ENCODE data around the gene BARX1. TPM values are rescaled to one million over a fixed set of nuclear protein-coding genes. Genes with fewer than 3 reads are reported as not detected.

BARX1 gene
- total RNA-seq, 1 donor from 2014 or later = not detected

- H3K4me1 ChIP-seq = peaks cover 73% of the 10 kb centered on the region
Observed at GRCh38 chr9:93955981-93956784, 1.0 kb upstream of the BARX1 start.

GRCh38 chr9:93954434-93955061 is 607 bp downstream of the BARX1 start:
- Histone ChIP-seq H3K36me3 (no peaks in the 10 kb centered on the region), H3K4me1 (peaks cover 69% of the 10 kb centered on the region), H3K27me3 (ENCODE audit: low read depth) (peaks cover 97% of the 10 kb centered on the region), H3K9me3 (replicated peaks) (no peaks in the 10 kb centered on the region), H3K4me3 (peak overlapping the region; percentile 45), H3K27ac (replicated peaks) (no peak overlapping the region)
- no peak for DNase-seq
- intact Hi-C loops (cut with micrococcal nuclease) = no loop called here
- no peak for TF ChIP-seq CTCF (IDR thresholded peaks at IDR 0.05; ENCODE audit: borderline replicate concordance)

More at GRCh38 chr9:93955981-93956784, 1.0 kb upstream of the BARX1 start:
- no peak for DNase-seq
- intact Hi-C loops (cut with micrococcal nuclease) = no loop called here
- no peaks in the 10 kb centered on the region for H3K36me3 ChIP-seq
- no peaks in the 10 kb centered on the region for H3K9me3 ChIP-seq (replicated peaks)
- TF ChIP-seq CTCF (IDR thresholded peaks at IDR 0.05; ENCODE audit: borderline replicate concordance) = no peak
- H3K4me3 ChIP-seq = peak overlapping the region; percentile 47
- peaks cover 97% of the 10 kb centered on the region for H3K27me3 ChIP-seq (ENCODE audit: low read depth)
- no peak overlapping the region for H3K27ac ChIP-seq (replicated peaks)

GRCh38 chr9:93953496-93954433 is 1.4 kb downstream of the BARX1 start:
- DNase-seq = no peak
- TF ChIP-seq CTCF (IDR thresholded peaks at IDR 0.05; ENCODE audit: borderline replicate concordance) = no peak
- no peak overlapping the region for H3K27ac ChIP-seq (replicated peaks)
- peaks cover 97% of the 10 kb centered on the region for H3K27me3 ChIP-seq (ENCODE audit: low read depth)
- H3K9me3 ChIP-seq (replicated peaks) = no peaks in the 10 kb centered on the region
- H3K36me3 ChIP-seq = no peaks in the 10 kb centered on the region
- intact Hi-C loops (cut with micrococcal nuclease) = no loop called here
- H3K4me1 ChIP-seq = peaks cover 67% of the 10 kb centered on the region
- H3K4me3 ChIP-seq = peak overlapping the region; percentile 45

GRCh38 chr9:93952784-93953495 is 2.2 kb downstream of the BARX1 start:
- Histone ChIP-seq H3K27me3 (ENCODE audit: low read depth) (peaks cover 97% of the 10 kb centered on the region), H3K4me1 (peaks cover 66% of the 10 kb centered on the region), H3K4me3 (peak overlapping the region; percentile 45), H3K27ac (replicated peaks) (no peak overlapping the region), H3K9me3 (replicated peaks) (no peaks in the 10 kb centered on the region), H3K36me3 (no peaks in the 10 kb centered on the region)
- no peak for TF ChIP-seq CTCF (IDR thresholded peaks at IDR 0.05; ENCODE audit: borderline replicate concordance)
- DNase-seq = no peak
- intact Hi-C loops (cut with micrococcal nuclease) = no loop called here
